A549 (cell line): ENCODE measurements around the gene PRSS36. TPM values are rescaled to one million over a fixed set of nuclear protein-coding genes. Genes with fewer than 3 reads are reported as not detected.

Experiments used
- ATAC-seq, 2 experiments: fragments of 200-7000 bp in 1 of 2; fragments of >200 bp in 1 of 2; cut with Nextera tagmentation in 1 of 2; cut with Tn5 transposase in 1 of 2; 3 replicates each; pipeline versions ENCODE4 v1.8.0 to v1.9.1; 2018 to 2020; ENCODE audit warnings: mild to moderate bottlenecking in 1 of 2, moderate library complexity in 1 of 2
- CTCF ChIA-PET: fragments of 300-600 bp; sonication (Branson Sonifier 250); formaldehyde crosslinking; extraction: SDS; loops from one replicate; lab custom pipeline; 2021; ENCODE audit warnings: antibody characterized with exemption, inconsistent platforms; lab: Yijun Ruan, JAX
- POLR2A ChIA-PET: fragments of 350-600 bp; formaldehyde crosslinking; extraction: SDS; loops from one replicate; lab custom pipeline; 2021; ENCODE audit warnings: antibody characterized with exemption, inconsistent platforms; lab: Yijun Ruan, JAX
- DNase-seq, 2 experiments: peaks; one replicate each; pipeline versions ENCODE4 v3.0.0 to v3.0.0-alpha.2; 2011 to 2016; ENCODE audit warnings: low read depth in 1 of 2, low spot score in 1 of 2
- FAIRE-seq: peaks from 2 replicates; lab custom pipeline; 2011; peaks lifted over from hg19 to GRCh38; lab: Jason Lieb, UNC
- H3K27ac ChIP-seq, 2 experiments: fragments of >200 bp; sonication (Bioruptor Twin); formaldehyde crosslinking; 3 replicates each; pipeline ENCODE4 v1.5.1; 2016 to 2017
- H3K4me1 ChIP-seq: fragments of >200 bp; sonication (Bioruptor Twin); formaldehyde crosslinking; 3 replicates; pipeline ENCODE4 v1.6.1; 2016
- H3K4me2 ChIP-seq: fragments of >200 bp; sonication (Bioruptor Twin); formaldehyde crosslinking; 3 replicates; pipeline ENCODE4 v1.6.1; 2016
- H3K4me3 ChIP-seq: fragments of >200 bp; sonication (Bioruptor Twin); formaldehyde crosslinking; 3 replicates; pipeline ENCODE4 v1.5.1; 2016
- H3K9me3 ChIP-seq: fragments of >200 bp; sonication (Bioruptor Twin); formaldehyde crosslinking; 3 replicates; pipeline ENCODE4 v1.6.1; 2016
- CBX2 ChIP-seq: fragments of 200-600 bp; sonication (generic); IDR thresholded peaks from 2 replicates; pipeline ENCODE4 v1.6.1; 2016; ENCODE audit warnings: low read depth, mild to moderate bottlenecking, borderline replicate concordance
- CEBPB ChIP-seq, 2 experiments: fragments of >200 bp in 1 of 2; sonication (Bioruptor Twin) in 1 of 2; formaldehyde crosslinking in 1 of 2; IDR thresholded peaks; 2 replicates each; pipeline ENCODE4 v1.6.1; 2012 to 2016
- CHD4 ChIP-seq: fragments of 200-600 bp; sonication (generic); IDR thresholded peaks from 2 replicates; pipeline ENCODE4 v1.6.1; 2016; ENCODE audit warnings: antibody characterized with exemption, mild to moderate bottlenecking, borderline replicate concordance
- EHF ChIP-seq: fragments of 250-450 bp; sonication (Bioruptor Pico); IDR thresholded peaks from 2 replicates; pipeline ENCODE4 v1.5.0; 2020; ENCODE audit warnings: mild to moderate bottlenecking
- ESRRA ChIP-seq: fragments of 150-350 bp; IDR thresholded peaks from 2 replicates; pipeline ENCODE4 v1.6.1; 2014; ENCODE audit warnings: mild to moderate bottlenecking, low read length, borderline replicate concordance
- FOSB ChIP-seq: fragments of 250-450 bp; sonication (Bioruptor Pico); IDR thresholded peaks from 2 replicates; pipeline ENCODE4 v1.5.0; 2020; ENCODE audit warnings: mild to moderate bottlenecking, moderate library complexity
- GATA3 ChIP-seq: IDR thresholded peaks from 2 replicates; pipeline ENCODE4 v1.6.1; 2012; ENCODE audit warnings: borderline replicate concordance
- HDAC2 ChIP-seq: fragments of 200-600 bp; sonication (generic); IDR thresholded peaks from 2 replicates; pipeline ENCODE4 v1.6.1; 2016
- HMGXB4 ChIP-seq: fragments of 250-450 bp; sonication (Bioruptor Pico); IDR thresholded peaks from 2 replicates; pipeline ENCODE4 v1.5.0; 2021; ENCODE audit warnings: mild to moderate bottlenecking, moderate library complexity, borderline replicate concordance
- JUN ChIP-seq, 2 experiments: fragments of >200 bp; sonication (Bioruptor Twin); formaldehyde crosslinking; IDR thresholded peaks; 2 replicates in 1 of 2; 3 replicates in 1 of 2; pipeline ENCODE4 v1.6.1; 2016 to 2017
- KDM1A ChIP-seq: fragments of 200-600 bp; sonication (generic); IDR thresholded peaks from 2 replicates; pipeline ENCODE4 v1.6.1; 2016; ENCODE audit warnings: low read depth, mild to moderate bottlenecking
- NR3C1 ChIP-seq: fragments of >200 bp; sonication (Bioruptor Twin); formaldehyde crosslinking; IDR thresholded peaks from 3 replicates; pipeline ENCODE4 v1.6.1; 2017
- POLR2A ChIP-seq: IDR thresholded peaks from 2 replicates; pipeline ENCODE4 v1.6.1; 2012; ENCODE audit warnings: mild to moderate bottlenecking, low read length
- RCOR1 ChIP-seq: fragments of 150-350 bp; IDR thresholded peaks from 2 replicates; pipeline ENCODE4 v1.6.1; 2014; ENCODE audit warnings: antibody characterized with exemption, low read length, low read depth
- SREBF2 ChIP-seq: fragments of 450-650 bp; IDR thresholded peaks from 2 replicates; pipeline ENCODE4 v1.6.1; 2014; ENCODE audit warnings: mild to moderate bottlenecking, moderate library complexity
- TP53 ChIP-seq: fragments of 250-450 bp; sonication (Bioruptor Pico); IDR thresholded peaks from 2 replicates; pipeline ENCODE4 v1.5.0; 2021; ENCODE audit warnings: mild to moderate bottlenecking, moderate library complexity
- ZC3H11A ChIP-seq: fragments of 450-650 bp; IDR thresholded peaks from 2 replicates; pipeline ENCODE4 v1.6.1; 2014; ENCODE audit warnings: antibody characterized with exemption, mild to moderate bottlenecking
- ZFP36 ChIP-seq: fragments of 450-650 bp; IDR thresholded peaks from 2 replicates; pipeline ENCODE4 v1.6.1; 2014; ENCODE audit warnings: borderline replicate concordance; ENCODE audit not compliant: partially characterized antibody
- ZNF302 ChIP-seq: fragments of 250-450 bp; sonication (Bioruptor Pico); IDR thresholded peaks from 2 replicates; pipeline ENCODE4 v1.9.0; 2021; ENCODE audit warnings: inconsistent platforms, mild to moderate bottlenecking, moderate library complexity
- WGBS: methylation state at CpG from one replicate; pipeline ENCODE4 v1.1.6; 2017; ENCODE audit errors: missing lambda C conversion rate; 5-methylcytosine and 5-hydroxymethylcytosine counted together
- polyA plus RNA-seq, 4 experiments: library from polyadenylated mRNA; depleted of rRNA in 3 of 4; stranded (reverse); fragments of >200 nt; fragmentation: RNase III in 1 of 4; extraction: RNeasy Plus Mini Kit Qiagen cat#74134 plus additional on column Dnase treatment in 1 of 4; gene quantifications; 2 replicates in 3 of 4; 3 replicates in 1 of 4; pipeline ENCODE4 v1.2.3, GENCODE V29; 2011 to 2017
- TF ChIP-seq, protein P1 (sequence below): fragments of 250-450 bp; sonication (Bioruptor Pico); IDR thresholded peaks from 2 replicates; pipeline ENCODE4 v1.5.0; 2020; ENCODE audit warnings: low read depth, mild to moderate bottlenecking, moderate library complexity
- TF ChIP-seq, protein P2 (sequence below): fragments of 150-350 bp; IDR thresholded peaks from 2 replicates; pipeline ENCODE4 v1.6.1; 2014; ENCODE audit warnings: low read depth, mild to moderate bottlenecking, low read length

PRSS36 gene
- polyA plus RNA-seq, 2 of the 4 experiments (the other 2 are of a cell fraction) = 0.41 to 0.75 TPM

DNA sequence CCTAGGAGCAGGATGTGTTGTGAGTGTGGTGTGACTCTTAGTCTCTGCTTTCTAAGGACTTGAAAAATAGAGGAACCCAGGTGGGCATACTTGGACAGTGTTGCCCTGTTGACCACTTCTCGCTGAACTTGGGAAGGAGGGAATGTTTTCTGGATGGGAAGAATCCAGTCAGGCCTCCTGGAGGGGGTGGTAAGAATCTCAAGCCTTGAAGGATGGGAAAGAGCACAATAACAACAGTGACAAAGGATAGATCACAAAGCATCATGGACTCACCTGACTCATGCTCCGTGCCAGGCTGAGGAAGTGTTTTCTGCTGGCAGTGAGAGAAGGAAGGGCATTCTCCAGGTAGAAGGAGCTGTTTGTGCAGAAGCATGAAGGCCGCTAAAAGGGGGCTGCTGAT, 24.0 kb downstream of the PRSS36 start:
- ChIA-PET CTCF (interaction anchor here (1.0 to 20.3 kb wide), 4 partner anchors 9 to 172 kb away, joined by 3 to 166 read pairs (median 4); no protein-coding TSS in a partner anchor), POLR2A (interaction anchor here (2.8 kb wide), 1 partner anchor 16 kb away, joined by 9 read pairs; no protein-coding TSS in a partner anchor)
- WGBS = 86% methylated on average over 3 of the region's 3 CpGs
- no peak overlapping the region for H3K4me2 ChIP-seq
- ATAC-seq (no peak), DNase-seq (no peak), FAIRE-seq (no peak)
- TF ChIP-seq EHF (CRISPR knock-in tag) (no peak), ZC3H11A (no peak), ZFP36 (peak; percentile 72), GATA3 (no peak)
- no peaks in the 10 kb centered on the region for H3K9me3 ChIP-seq
- H3K4me1 ChIP-seq = no peaks in the 10 kb centered on the region
- H3K27ac ChIP-seq = no peak overlapping the region
- H3K4me3 ChIP-seq = no peak overlapping the region

DNA sequence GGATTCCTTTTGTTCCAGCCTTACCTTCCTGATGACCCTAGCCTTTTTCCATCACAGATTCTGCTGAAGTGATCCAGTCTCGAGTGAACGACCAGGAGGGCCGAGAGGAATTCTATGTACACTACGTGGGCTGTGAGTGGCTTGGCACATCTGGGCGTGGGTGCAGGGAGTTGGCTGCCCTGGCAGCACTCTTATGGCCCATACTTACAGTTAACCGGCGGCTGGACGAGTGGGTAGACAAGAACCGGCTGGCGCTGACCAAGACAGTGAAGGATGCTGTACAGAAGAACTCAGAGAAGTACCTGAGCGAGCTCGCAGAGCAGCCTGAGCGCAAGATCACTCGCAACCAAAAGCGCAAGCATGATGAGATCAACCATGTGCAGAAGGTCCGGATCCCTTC, 29.7 kb downstream of the PRSS36 start:
- POLR2A ChIA-PET = interaction anchor here (0.5 to 1.5 kb wide), 3 partner anchors 9 to 36 kb away, joined by 3 read pairs; no protein-coding TSS in a partner anchor

DNA sequence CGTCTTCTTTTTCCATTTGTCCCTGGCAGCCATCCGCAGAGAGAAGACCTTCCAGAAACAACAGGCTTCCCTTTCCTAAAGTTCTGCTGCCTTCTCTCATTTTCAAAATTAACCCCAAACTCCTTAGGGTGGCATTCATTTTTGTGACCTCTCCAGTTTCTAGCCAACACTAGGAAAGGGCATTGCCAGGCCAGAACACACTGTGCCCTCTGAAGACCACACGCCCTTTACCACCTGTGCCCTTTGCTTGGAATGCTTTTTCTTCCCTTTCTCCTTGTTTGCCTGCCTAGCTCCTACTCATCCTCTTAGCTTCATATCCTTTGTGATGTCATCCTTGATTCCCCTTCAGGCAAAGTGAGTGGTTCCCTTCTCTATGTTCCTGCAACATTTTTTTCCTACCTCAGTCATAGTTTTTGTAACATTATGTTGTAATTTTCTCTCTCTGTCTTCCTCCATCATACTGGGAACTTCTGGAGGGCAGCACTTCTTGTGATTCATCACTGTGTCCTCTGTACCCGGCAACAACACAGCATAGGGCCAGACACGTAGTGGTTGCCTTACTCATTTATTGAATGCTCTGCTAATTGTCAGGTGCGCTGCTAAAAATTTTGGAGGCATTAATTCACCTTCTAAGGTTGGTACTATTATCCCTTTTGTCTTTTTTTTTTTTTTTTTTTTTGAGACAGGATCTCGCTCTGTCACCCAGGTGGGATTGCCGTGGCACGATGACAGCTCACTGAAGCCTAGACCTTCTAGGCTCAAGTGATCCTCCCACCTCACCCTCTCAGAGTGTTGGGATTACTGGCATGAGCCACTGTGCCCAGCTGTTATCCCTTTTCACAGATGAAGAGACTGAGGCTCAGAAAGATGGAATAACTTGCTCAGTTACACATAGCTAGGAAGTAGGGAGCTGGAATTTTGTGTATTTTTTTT, 31.4 kb downstream of the PRSS36 start:
- peak overlapping the region; percentile 88 for H3K4me2 ChIP-seq
- H3K9me3 ChIP-seq = no peaks in the 10 kb centered on the region
- no peak for DNase-seq
- CTCF ChIA-PET = interaction anchor here (0.7 to 20.3 kb wide), 7 partner anchors 10 to 215 kb away, joined by 3 to 166 read pairs (median 3); partner anchors contain the start of gene HSD3B7
- peak overlapping the region; percentile 57 for H3K4me3 ChIP-seq
- TF ChIP-seq CBX2 (no peak), ESRRA (0 out of 2 replicates have a peak, but pooled peaks have one; percentile 4), CHD4 (no peak), FOSB (CRISPR knock-in tag) (no peak), HMGXB4 (no peak)
- H3K4me1 ChIP-seq = peaks cover 17% of the 10 kb centered on the region
- FAIRE-seq = no peak
- ATAC-seq = peak in 1 of 2 experiments; percentile 2; a peak in 2 of 6 replicates
- H3K27ac ChIP-seq = peak overlapping the region; percentile 91 to 93
- POLR2A ChIA-PET = interaction anchor here (0.7 to 2.0 kb wide), 29 partner anchors 10 to 755 kb away, joined by 3 to 73 read pairs (median 4); partner anchors contain the start of genes ARMC5, BCKDK, FUS and PRSS8
- 58% methylated on average over 9 of the region's 9 CpGs for WGBS

More for the DNA sequence above, 29.7 kb downstream of the PRSS36 start:
- H3K4me1 ChIP-seq = peaks cover 13% of the 10 kb centered on the region
- H3K9me3 ChIP-seq = no peaks in the 10 kb centered on the region
- CTCF ChIA-PET = interaction anchor here (0.6 to 20.3 kb wide), 7 partner anchors 8 to 276 kb away, joined by 3 to 166 read pairs (median 3); no protein-coding TSS in a partner anchor
- 93% methylated on average over 16 of the region's 16 CpGs for WGBS
- DNase-seq (no peak), FAIRE-seq (no peak), ATAC-seq (no peak)
- no peak overlapping the region for H3K27ac ChIP-seq
- TF ChIP-seq TP53 (no peak), KDM1A (no peak), CEBPB (IDR thresholded peaks at IDR 0.05) (no peak), NR3C1 (no peak), CBX2 (no peak), HDAC2 (no peak), POLR2A (no peak), JUN (IDR thresholded peaks at IDR 0.05) (no peak), SREBF2 (no peak), ZNF302 (CRISPR knock-in tag) (no peak), RCOR1 (no peak)
- TF ChIP-seq, protein P1, sequence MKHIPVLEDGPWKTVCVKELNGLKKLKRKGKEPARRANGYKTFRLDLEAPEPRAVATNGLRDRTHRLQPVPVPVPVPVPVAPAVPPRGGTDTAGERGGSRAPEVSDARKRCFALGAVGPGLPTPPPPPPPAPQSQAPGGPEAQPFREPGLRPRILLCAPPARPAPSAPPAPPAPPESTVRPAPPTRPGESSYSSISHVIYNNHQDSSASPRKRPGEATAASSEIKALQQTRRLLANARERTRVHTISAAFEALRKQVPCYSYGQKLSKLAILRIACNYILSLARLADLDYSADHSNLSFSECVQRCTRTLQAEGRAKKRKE (CRISPR knock-in tag) = no peak
- TF ChIP-seq, protein P2, sequence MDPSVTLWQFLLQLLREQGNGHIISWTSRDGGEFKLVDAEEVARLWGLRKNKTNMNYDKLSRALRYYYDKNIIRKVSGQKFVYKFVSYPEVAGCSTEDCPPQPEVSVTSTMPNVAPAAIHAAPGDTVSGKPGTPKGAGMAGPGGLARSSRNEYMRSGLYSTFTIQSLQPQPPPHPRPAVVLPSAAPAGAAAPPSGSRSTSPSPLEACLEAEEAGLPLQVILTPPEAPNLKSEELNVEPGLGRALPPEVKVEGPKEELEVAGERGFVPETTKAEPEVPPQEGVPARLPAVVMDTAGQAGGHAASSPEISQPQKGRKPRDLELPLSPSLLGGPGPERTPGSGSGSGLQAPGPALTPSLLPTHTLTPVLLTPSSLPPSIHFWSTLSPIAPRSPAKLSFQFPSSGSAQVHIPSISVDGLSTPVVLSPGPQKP = no peak
- no peak overlapping the region for H3K4me3 ChIP-seq
- no peak overlapping the region for H3K4me2 ChIP-seq
